K562 (cell line): ENCODE results near the gene HACL1. TPM values are rescaled to one million over a fixed set of nuclear protein-coding genes. Genes with fewer than 3 reads are reported as not detected.

Experiments
- ATAC-seq: fragments of 200-7000 bp; cut with Tn5 transposase; 3 replicates; pipeline ENCODE4 v1.9.1; 2020; ENCODE audit warnings: moderate library complexity
- BruUV-seq: library from RNA; stranded (reverse); fragments of 400-500 nt; replicated peaks from 2 replicates; lab custom pipeline; 2021; lab: Mats Ljungman, UMichigan
- CTCF ChIA-PET: fragments of 300-600 bp; formaldehyde crosslinking; extraction: SDS; loops from one replicate; lab custom pipeline; 2021; ENCODE audit warnings: low intra/inter-chr PET ratio; lab: Yijun Ruan, JAX
- POLR2A ChIA-PET: fragments of 300-600, 350-650 bp; sonication (Branson Sonifier 250); formaldehyde crosslinking; extraction: SDS; loops from one replicate; lab custom pipeline; 2021; ENCODE audit warnings: antibody characterized with exemption, inconsistent platforms; lab: Yijun Ruan, JAX
- DNase-seq, 4 experiments: peaks; one replicate each; pipeline versions ENCODE4 v3.0.0 to v3.0.0-alpha.2; 2011 to 2018; ENCODE audit warnings: low spot score in 3 of 4, mixed read lengths in 3 of 4; ENCODE audit errors: extremely low read depth in 1 of 4
- FAIRE-seq: peaks from 2 replicates; lab custom pipeline; 2011; peaks lifted over from hg19 to GRCh38; lab: Jason Lieb, UNC
- H2AFZ ChIP-seq: 2 replicates; pipeline ENCODE4 v1.6.0; 2011; ENCODE audit warnings: low read depth, low read length, control low read depth, inconsistent platforms
- H3K27ac ChIP-seq: fragments of 200-600 bp; 3 replicates; pipeline ENCODE4 v1.8.0; 2011; ENCODE audit warnings: low read depth, mild to moderate bottlenecking, control low read depth, inconsistent platforms, low read length, moderate library complexity, mixed read lengths; ENCODE audit errors: extremely low read depth
- H3K27me3 ChIP-seq, 2 experiments: fragments of 300-600 bp in 1 of 2; 2 replicates in 1 of 2; 3 replicates in 1 of 2; pipeline versions ENCODE4 v1.6.0 to v1.8.0; 2011; ENCODE audit warnings: inconsistent platforms in 2 of 2, low read length in 2 of 2, mild to moderate bottlenecking in 1 of 2, mixed read lengths in 1 of 2, moderate library complexity in 1 of 2; ENCODE audit not compliant: control insufficient read depth in 2 of 2, insufficient read depth in 2 of 2
- H3K36me3 ChIP-seq: fragments of 300-600 bp; 3 replicates; pipeline ENCODE4 v1.8.0; 2011; ENCODE audit warnings: mild to moderate bottlenecking, low read length, inconsistent platforms; ENCODE audit not compliant: control insufficient read depth, insufficient read depth
- H3K4me1 ChIP-seq, 2 experiments: fragments of 200-600 bp in 1 of 2; replicated peaks in 1 of 2; 2 replicates in 1 of 2; 3 replicates in 1 of 2; pipeline versions ENCODE4 v1.5.1 to v1.8.0; 2011; ENCODE audit warnings: inconsistent platforms in 2 of 2, low read length in 2 of 2, mild to moderate bottlenecking in 1 of 2, mixed read lengths in 1 of 2, moderate library complexity in 1 of 2; ENCODE audit not compliant: control insufficient read depth in 2 of 2, insufficient read depth in 2 of 2
- H3K4me2 ChIP-seq: 2 replicates; pipeline ENCODE4 v1.6.1; 2011; ENCODE audit warnings: low read length, control low read depth, inconsistent platforms, mixed read lengths; ENCODE audit not compliant: insufficient read depth
- H3K4me3 ChIP-seq: fragments of 200-600 bp; sonication (generic), shearing (Covaris generic); 2 replicates; pipeline ENCODE4 v1.5.1; 2016; ENCODE audit warnings: control low read depth, inconsistent platforms
- H3K79me2 ChIP-seq: fragments of 200-600 bp; 3 replicates; pipeline ENCODE4 v1.8.0; 2011; ENCODE audit warnings: low read length, inconsistent platforms; ENCODE audit not compliant: control insufficient read depth, insufficient read depth
- H3K9ac ChIP-seq, 2 experiments: 2 replicates each; pipeline versions ENCODE4 v1.6.0 to v1.6.1; 2011; ENCODE audit warnings: low read depth in 2 of 2, low read length in 2 of 2, control low read depth in 1 of 2, inconsistent platforms in 1 of 2, mild to moderate bottlenecking in 1 of 2, mixed read lengths in 1 of 2; ENCODE audit not compliant: insufficient read depth in 1 of 2
- H3K9me1 ChIP-seq: one replicate; pipeline ENCODE4 v1.6.0; 2011; ENCODE audit warnings: inconsistent platforms, mild to moderate bottlenecking, low read length, moderate library complexity; ENCODE audit not compliant: control insufficient read depth, insufficient read depth
- H3K9me3 ChIP-seq: replicated peaks from 2 replicates; pipeline ENCODE4 v1.5.1; 2011; ENCODE audit warnings: low read depth, low read length, inconsistent platforms; ENCODE audit not compliant: control insufficient read depth, insufficient read depth
- H4K20me1 ChIP-seq: replicated peaks from 2 replicates; pipeline ENCODE4 v1.6.1; 2011; ENCODE audit warnings: low read length, inconsistent platforms, mixed read lengths; ENCODE audit not compliant: control insufficient read depth, insufficient read depth
- ATF7 ChIP-seq: fragments of 450-650 bp; IDR thresholded peaks from 2 replicates; pipeline ENCODE4 v1.7.1; 2014; ENCODE audit warnings: mild to moderate bottlenecking, moderate library complexity
- DEAF1 ChIP-seq: fragments of 450-650 bp; formaldehyde crosslinking; IDR thresholded peaks from 2 replicates; pipeline ENCODE4 v1.4.0; 2020; ENCODE audit warnings: mild to moderate bottlenecking, moderate library complexity
- EWSR1 ChIP-seq: fragments of 450-650 bp; IDR thresholded peaks from 2 replicates; pipeline ENCODE4 v1.6.1; 2018; ENCODE audit warnings: borderline replicate concordance, mild to moderate bottlenecking, low read depth, moderate library complexity; ENCODE audit not compliant: partially characterized antibody
- MITF ChIP-seq: IDR thresholded peaks from 2 replicates; pipeline ENCODE4 v1.6.1; 2014; ENCODE audit warnings: antibody characterized with exemption
- MTA1 ChIP-seq: fragments of 450-650 bp; IDR thresholded peaks from 2 replicates; pipeline ENCODE4 v1.6.1; 2017; ENCODE audit warnings: borderline replicate concordance
- MYC ChIP-seq, 2 experiments: fragments of 250-450 bp in 1 of 2; sonication (Bioruptor Pico) in 1 of 2; IDR thresholded peaks; 2 replicates each; pipeline versions ENCODE4 v1.5.1 to v1.6.1; 2012 to 2021; ENCODE audit warnings: low read depth in 2 of 2, borderline replicate concordance in 1 of 2, improper control_type of control experiment in 1 of 2, low read length in 1 of 2, mild to moderate bottlenecking in 1 of 2, moderate library complexity in 1 of 2
- NKRF ChIP-seq: fragments of 450-650 bp; IDR thresholded peaks from 2 replicates; pipeline ENCODE4 v1.6.1; 2016; ENCODE audit warnings: borderline replicate concordance
- POLR2AphosphoS2 ChIP-seq: IDR thresholded peaks from 2 replicates; pipeline ENCODE4 v1.6.1; 2012; ENCODE audit warnings: low read length, improper control_type of control experiment
- SAFB ChIP-seq: fragments of 200-400 bp; formaldehyde crosslinking; IDR thresholded peaks from 2 replicates; pipeline ENCODE4 v1.6.1; 2017; ENCODE audit warnings: low read depth, low read length, borderline replicate concordance
- SREBF1 ChIP-seq: fragments of 150-350 bp; IDR thresholded peaks from 2 replicates; pipeline ENCODE4 v1.6.1; 2014; ENCODE audit warnings: antibody characterized with exemption, low read depth, low read length, borderline replicate concordance
- TEAD2 ChIP-seq: fragments of 450-650 bp; IDR thresholded peaks from 2 replicates; pipeline ENCODE4 v1.6.1; 2016; ENCODE audit warnings: missing genetic modification characterization, control low read depth, missing compliant biosample characterization
- ZC3H8 ChIP-seq: fragments of 450-650 bp; IDR thresholded peaks from 2 replicates; pipeline ENCODE4 v1.6.1; 2017
- ZNF696 ChIP-seq: fragments of 250-450 bp; sonication (Bioruptor Pico); conservative IDR thresholded peaks from 2 replicates; pipeline ENCODE4 v1.4.0; 2020; ENCODE audit warnings: mild to moderate bottlenecking, moderate library complexity
- WGBS: fragments of 100-300 bp; shearing (Covaris generic); methylation state at CpG from one replicate; pipeline ENCODE4 v1.1.6; 2016; ENCODE audit warnings: low coverage, mixed read lengths; ENCODE audit not compliant: insufficient coverage; ENCODE audit errors: missing lambda C conversion rate; 5-methylcytosine and 5-hydroxymethylcytosine counted together
- in situ Hi-C: fragments of 300-500 bp; cut with MboI; formaldehyde crosslinking; loops from 4 replicates; pipeline ENCODE4 v1.15.0; 2018; ENCODE audit warnings: inconsistent platforms, mixed read lengths
- intact Hi-C: fragments of 100-400 bp; cut with micrococcal nuclease; formaldehyde crosslinking; loops from 2 replicates; pipeline ENCODE4 v1.14.2; 2022
- polyA plus RNA-seq, 8 experiments: library from polyadenylated mRNA; depleted of rRNA in 4 of 8; stranded (reverse) in 5 of 8; unstranded in 3 of 8; fragments of >200 nt; fragmentation: Nextera tagmentation in 2 of 8; fragmentation: Illumina TruSeq in 1 of 8; extraction: Ambion mirVana in 2 of 8; extraction: Trizol in 1 of 8; gene quantifications; 2 replicates each; pipeline versions ENCODE4 v1.2.1 to v1.2.3, GENCODE V29; 2011 to 2014; ENCODE audit warnings: inconsistent platforms in 1 of 8, missing spikeins in 1 of 8
- total RNA-seq, 7 experiments: library from RNA; depleted of rRNA in 6 of 7; stranded (reverse); fragments of >200 nt in 6 of 7; fragmentation: Illumina TruSeq in 2 of 7; extraction: Trizol in 2 of 7; gene quantifications; 2 replicates each; pipeline versions ENCODE4 v1.2.1 to v1.2.3, GENCODE V29; 2011 to 2021; ENCODE audit warnings: low replicate concordance in 1 of 7

The HACL1 gene
- total and polyA plus RNA-seq, 9 of the 15 experiments (the other 6 are each of a cell fraction or from before 2014, with no cell fraction given): 18.9 to 61.5 (median 30.5) TPM

- H3K27me3 ChIP-seq: peaks cover 35 to 39% of the 10 kb centered on the region in 2 experiments; a peak in 4 of 5 replicates
- no peaks in the 10 kb centered on the region for H3K9me1 ChIP-seq
- DNase-seq (no peak), ATAC-seq (no peak)
- H3K36me3 ChIP-seq: no peaks in the 10 kb centered on the region
- WGBS: 4% methylated on average over 2 of the region's 2 CpGs
- H3K4me2 ChIP-seq: no peak overlapping the region
- no peak overlapping the region for H3K4me3 ChIP-seq
- no peak overlapping the region for H2AFZ ChIP-seq
- ChIA-PET POLR2A (interaction anchor here (0.8 kb wide), 1 partner anchor 10 kb away, joined by 6 read pairs; no protein-coding TSS in a partner anchor), CTCF (no interaction called here)
- in situ Hi-C loops: no loop called here
- H4K20me1 ChIP-seq: no peaks in the 10 kb centered on the region
- no peak overlapping the region for H3K27ac ChIP-seq
- H3K9me3 ChIP-seq: no peaks in the 10 kb centered on the region
- no peaks in the 10 kb centered on the region for H3K79me2 ChIP-seq
- BruUV-seq: no TSS peak
- intact Hi-C loops: no loop called here
- no peaks in the 10 kb centered on the region for H3K4me1 ChIP-seq
- TF ChIP-seq TEAD2 (tag): no peak
- no peak for TF ChIP-seq SREBF1
- no peak for TF ChIP-seq MITF
- no peak for TF ChIP-seq DEAF1 (CRISPR knock-in tag)
- TF ChIP-seq EWSR1: no peak
- no peak for TF ChIP-seq ZC3H8
- no peak for TF ChIP-seq ZNF696 (CRISPR knock-in tag)
- no peak for TF ChIP-seq POLR2AphosphoS2
- no peak for TF ChIP-seq MYC (IDR thresholded peaks at IDR 0.05; ENCODE audit: low read depth, low read length)
- no peak for TF ChIP-seq MYC (CRISPR knock-in tag; IDR thresholded peaks at IDR 0.05; ENCODE audit: borderline replicate concordance, low read depth)
- no peak for TF ChIP-seq MTA1
- no peak for TF ChIP-seq SAFB
- TF ChIP-seq NKRF: no peak
- TF ChIP-seq ATF7: no peak
- TF ChIP-seq, all 486 proteins: peak for 0
- H3K9ac ChIP-seq: no peak overlapping the region
- no peak for FAIRE-seq
Observed at GRCh38 chr3:15536856-15537255, 64.5 kb downstream of the HACL1 start.
